HepG2 (cell line): ENCODE data around the gene SLC22A23.

Experiments used
- CHD2 ChIP-seq: IDR thresholded peaks from 2 replicates; pipeline ENCODE4 v1.6.1; 2011; ENCODE audit warnings: low read depth, low read length, improper control_type of control experiment
- FOXK1 ChIP-seq: sonication (generic); formaldehyde crosslinking; IDR thresholded peaks from 2 replicates; pipeline ENCODE4 v1.4.0; 2020; ENCODE audit warnings: low read depth, missing genetic modification reagents, borderline replicate concordance
- NFYB ChIP-seq: sonication (generic); formaldehyde crosslinking; IDR thresholded peaks from 2 replicates; pipeline ENCODE4 v1.4.0; 2020; ENCODE audit warnings: missing genetic modification reagents
- TAF1 ChIP-seq: sonication (generic); formaldehyde crosslinking; IDR thresholded peaks from 2 replicates; pipeline ENCODE4 v1.4.0; 2020; ENCODE audit warnings: missing genetic modification reagents
- U2AF2 ChIP-seq: fragments of 200-400 bp; formaldehyde crosslinking; IDR thresholded peaks from 2 replicates; pipeline ENCODE4 v1.6.1; 2017; ENCODE audit warnings: low read depth, mild to moderate bottlenecking, low read length
- ZNF232 ChIP-seq: sonication (generic); formaldehyde crosslinking; IDR thresholded peaks from 2 replicates; pipeline ENCODE4 v1.4.0; 2020; ENCODE audit warnings: missing genetic modification reagents, borderline replicate concordance
- ZNF747 ChIP-seq: sonication (generic); formaldehyde crosslinking; IDR thresholded peaks from 2 replicates; pipeline ENCODE4 v1.8.1; 2023; ENCODE audit warnings: missing genetic modification reagents, mild to moderate bottlenecking, borderline replicate concordance
- ZNF883 ChIP-seq: sonication (generic); formaldehyde crosslinking; IDR thresholded peaks from 2 replicates; pipeline ENCODE4 v1.5.1; 2020; ENCODE audit warnings: mild to moderate bottlenecking, missing genetic modification reagents; ENCODE audit errors: not compliant biosample characterization
- ZZZ3 ChIP-seq: sonication (generic); formaldehyde crosslinking; IDR thresholded peaks from 2 replicates; pipeline ENCODE4 v1.4.0; 2020; ENCODE audit warnings: missing genetic modification reagents, mild to moderate bottlenecking, borderline replicate concordance
- TF ChIP-seq, protein P1 (sequence below): sonication (generic); formaldehyde crosslinking; IDR thresholded peaks from 2 replicates; pipeline ENCODE4 v1.5.1; 2020; ENCODE audit warnings: mild to moderate bottlenecking, missing genetic modification reagents, moderate library complexity

DNA sequence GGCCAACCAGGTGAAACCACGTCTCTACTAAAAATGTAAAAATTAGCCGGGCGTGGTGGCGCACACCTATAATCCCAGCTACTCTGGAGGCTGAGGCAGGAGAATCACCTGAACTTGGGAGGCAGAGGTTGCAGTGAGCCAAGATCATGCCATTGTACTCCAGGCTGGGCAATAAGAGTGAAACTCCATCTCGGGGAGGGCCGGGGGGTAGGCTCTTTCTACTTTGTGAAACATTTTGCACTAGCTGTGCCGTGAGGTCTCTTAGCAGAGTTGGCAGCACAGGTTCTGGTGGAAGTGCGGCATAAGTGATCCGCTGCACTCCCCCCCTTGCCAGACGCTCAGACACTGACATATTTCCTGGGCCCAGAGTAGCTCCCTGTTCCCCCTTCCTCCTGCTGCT, 173.6 kb downstream of the SLC22A23 start:
- TF ChIP-seq NFYB (no peak), FOXK1 (no peak), ZNF883 (CRISPR knock-in tag) (no peak), U2AF2 (no peak), ZNF232 (CRISPR knock-in tag) (no peak), TAF1 (CRISPR knock-in tag) (no peak), CHD2 (no peak), ZZZ3 (CRISPR knock-in tag) (no peak), ZNF747 (CRISPR knock-in tag) (no peak)
- TF ChIP-seq, protein P1, sequence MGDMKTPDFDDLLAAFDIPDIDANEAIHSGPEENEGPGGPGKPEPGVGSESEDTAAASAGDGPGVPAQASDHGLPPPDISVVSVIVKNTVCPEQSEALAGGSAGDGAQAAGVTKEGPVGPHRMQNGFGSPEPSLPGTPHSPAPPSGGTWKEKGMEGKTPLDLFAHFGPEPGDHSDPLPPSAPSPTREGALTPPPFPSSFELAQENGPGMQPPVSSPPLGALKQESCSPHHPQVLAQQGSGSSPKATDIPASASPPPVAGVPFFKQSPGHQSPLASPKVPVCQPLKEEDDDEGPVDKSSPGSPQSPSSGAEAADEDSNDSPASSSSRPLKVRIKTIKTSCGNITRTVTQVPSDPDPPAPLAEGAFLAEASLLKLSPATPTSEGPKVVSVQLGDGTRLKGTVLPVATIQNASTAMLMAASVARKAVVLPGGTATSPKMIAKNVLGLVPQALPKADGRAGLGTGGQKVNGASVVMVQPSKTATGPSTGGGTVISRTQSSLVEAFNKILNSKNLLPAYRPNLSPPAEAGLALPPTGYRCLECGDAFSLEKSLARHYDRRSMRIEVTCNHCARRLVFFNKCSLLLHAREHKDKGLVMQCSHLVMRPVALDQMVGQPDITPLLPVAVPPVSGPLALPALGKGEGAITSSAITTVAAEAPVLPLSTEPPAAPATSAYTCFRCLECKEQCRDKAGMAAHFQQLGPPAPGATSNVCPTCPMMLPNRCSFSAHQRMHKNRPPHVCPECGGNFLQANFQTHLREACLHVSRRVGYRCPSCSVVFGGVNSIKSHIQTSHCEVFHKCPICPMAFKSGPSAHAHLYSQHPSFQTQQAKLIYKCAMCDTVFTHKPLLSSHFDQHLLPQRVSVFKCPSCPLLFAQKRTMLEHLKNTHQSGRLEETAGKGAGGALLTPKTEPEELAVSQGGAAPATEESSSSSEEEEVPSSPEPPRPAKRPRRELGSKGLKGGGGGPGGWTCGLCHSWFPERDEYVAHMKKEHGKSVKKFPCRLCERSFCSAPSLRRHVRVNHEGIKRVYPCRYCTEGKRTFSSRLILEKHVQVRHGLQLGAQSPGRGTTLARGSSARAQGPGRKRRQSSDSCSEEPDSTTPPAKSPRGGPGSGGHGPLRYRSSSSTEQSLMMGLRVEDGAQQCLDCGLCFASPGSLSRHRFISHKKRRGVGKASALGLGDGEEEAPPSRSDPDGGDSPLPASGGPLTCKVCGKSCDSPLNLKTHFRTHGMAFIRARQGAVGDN (CRISPR knock-in tag): no peak
